Measurements from ENCODE around the gene LRP1B. TPM values are rescaled to one million over a fixed set of nuclear protein-coding genes. Genes with fewer than 3 reads are reported as not detected.

Gene LRP1B
- total RNA-seq, 3 donors from 2014 or later = 2.3 to 29.8 (median 21.8) TPM

DNA sequence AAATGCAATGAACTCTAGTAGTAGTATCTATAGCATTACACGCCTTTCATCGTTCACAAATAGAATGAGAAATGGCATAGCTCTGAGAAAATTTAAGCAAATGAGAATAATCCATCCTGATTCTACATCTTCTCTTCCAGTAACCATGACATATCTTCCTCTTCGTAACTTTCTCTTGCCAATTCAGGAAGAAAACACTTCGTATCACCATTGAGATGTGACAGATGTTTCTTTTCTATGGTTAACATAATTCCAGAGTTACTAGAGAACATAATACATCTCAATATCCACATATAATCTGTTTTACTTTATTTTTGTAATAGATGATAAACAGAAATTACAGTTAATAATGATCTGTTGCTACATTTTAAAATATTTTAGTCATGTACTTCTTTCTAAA lies 1527.4 kb downstream of the LRP1B start:
- Histone ChIP-seq H3K4me3 (no peak overlapping the region), H3K4me1 (no peaks in the 10 kb centered on the region), H3K9me3 (no peaks in the 10 kb centered on the region), H3K27me3 (no peaks in the 10 kb centered on the region), H3K27ac (no peak overlapping the region), H3K36me3 (no peaks in the 10 kb centered on the region)
- intact Hi-C loops (cut with DNase I; ENCODE audit: low total_unique reads) = no loop called here
- TF ChIP-seq, protein P1, sequence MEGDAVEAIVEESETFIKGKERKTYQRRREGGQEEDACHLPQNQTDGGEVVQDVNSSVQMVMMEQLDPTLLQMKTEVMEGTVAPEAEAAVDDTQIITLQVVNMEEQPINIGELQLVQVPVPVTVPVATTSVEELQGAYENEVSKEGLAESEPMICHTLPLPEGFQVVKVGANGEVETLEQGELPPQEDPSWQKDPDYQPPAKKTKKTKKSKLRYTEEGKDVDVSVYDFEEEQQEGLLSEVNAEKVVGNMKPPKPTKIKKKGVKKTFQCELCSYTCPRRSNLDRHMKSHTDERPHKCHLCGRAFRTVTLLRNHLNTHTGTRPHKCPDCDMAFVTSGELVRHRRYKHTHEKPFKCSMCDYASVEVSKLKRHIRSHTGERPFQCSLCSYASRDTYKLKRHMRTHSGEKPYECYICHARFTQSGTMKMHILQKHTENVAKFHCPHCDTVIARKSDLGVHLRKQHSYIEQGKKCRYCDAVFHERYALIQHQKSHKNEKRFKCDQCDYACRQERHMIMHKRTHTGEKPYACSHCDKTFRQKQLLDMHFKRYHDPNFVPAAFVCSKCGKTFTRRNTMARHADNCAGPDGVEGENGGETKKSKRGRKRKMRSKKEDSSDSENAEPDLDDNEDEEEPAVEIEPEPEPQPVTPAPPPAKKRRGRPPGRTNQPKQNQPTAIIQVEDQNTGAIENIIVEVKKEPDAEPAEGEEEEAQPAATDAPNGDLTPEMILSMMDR (IDR thresholded peaks at IDR 0.05) = no peak
- no peak for TF ChIP-seq POLR2A (IDR thresholded peaks at IDR 0.05)
- no peak for TF ChIP-seq POLR2AphosphoS5 (IDR thresholded peaks at IDR 0.05)
- DNase-seq (ENCODE audit: low spot score in 2 of 2) = no peak

DNA sequence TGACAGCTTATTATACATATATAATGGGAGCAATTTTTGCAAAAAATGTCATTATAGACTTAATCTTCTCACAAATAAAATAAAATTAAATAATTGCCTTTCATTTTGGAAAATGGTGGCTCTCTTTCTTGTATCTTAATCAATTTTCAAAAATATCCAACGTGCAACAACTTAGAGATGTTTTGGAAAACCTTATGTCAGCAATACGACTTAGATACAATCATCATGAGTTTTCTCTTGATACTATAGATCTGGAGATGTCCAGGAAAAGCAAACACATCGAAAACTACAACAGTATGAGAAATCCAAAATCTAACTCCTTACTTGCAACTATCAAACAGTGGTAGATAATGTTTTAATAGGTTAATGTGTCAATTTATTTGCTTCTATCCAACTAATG lies 1529.0 kb downstream of the LRP1B start:
- H3K4me3 ChIP-seq = no peak overlapping the region
- TF ChIP-seq POLR2AphosphoS5 (IDR thresholded peaks at IDR 0.05) (no peak), POLR2A (IDR thresholded peaks at IDR 0.05) (no peak)
- TF ChIP-seq, protein P1 (IDR thresholded peaks at IDR 0.05) = no peak
- intact Hi-C loops (cut with DNase I; ENCODE audit: low total_unique reads) = no loop called here

DNA sequence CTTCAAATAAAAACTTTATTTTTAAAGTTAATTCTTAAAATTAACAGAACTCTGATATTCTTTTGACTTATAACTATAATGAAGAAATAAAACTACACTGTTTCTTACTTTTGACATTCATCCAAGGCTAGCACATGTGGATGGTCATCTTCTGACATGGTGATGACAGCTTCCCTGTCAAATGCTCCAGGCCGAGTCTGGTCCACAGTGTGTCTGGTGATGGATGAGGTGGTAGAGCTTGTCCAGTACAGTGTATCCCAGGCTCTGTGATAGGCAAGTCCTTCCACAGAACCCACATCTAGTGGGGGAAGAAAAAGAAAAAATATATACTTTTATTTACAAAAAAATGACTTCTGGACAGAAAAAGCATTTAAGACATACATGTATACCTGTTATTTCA lies 1529.5 kb downstream of the LRP1B start:
- DNase-seq (ENCODE audit: low spot score in 2 of 2) = no peak
- intact Hi-C loops (cut with DNase I; ENCODE audit: low total_unique reads) = no loop called here
- Histone ChIP-seq H3K27me3 (no peaks in the 10 kb centered on the region), H3K9me3 (no peaks in the 10 kb centered on the region), H3K36me3 (no peaks in the 10 kb centered on the region), H3K4me1 (no peaks in the 10 kb centered on the region), H3K4me3 (no peak overlapping the region), H3K27ac (no peak overlapping the region)
- TF ChIP-seq, protein P1 (IDR thresholded peaks at IDR 0.05) = no peak
- TF ChIP-seq POLR2AphosphoS5 (IDR thresholded peaks at IDR 0.05) (no peak), POLR2A (IDR thresholded peaks at IDR 0.05) (no peak)

More for the DNA sequence above, 1529.0 kb downstream of the LRP1B start:
- no peak overlapping the region for H3K27ac ChIP-seq
- no peaks in the 10 kb centered on the region for H3K4me1 ChIP-seq
- H3K9me3 ChIP-seq = no peaks in the 10 kb centered on the region
- DNase-seq (ENCODE audit: low spot score in 2 of 2) = no peak
- no peaks in the 10 kb centered on the region for H3K36me3 ChIP-seq
- H3K27me3 ChIP-seq = no peaks in the 10 kb centered on the region

DNA sequence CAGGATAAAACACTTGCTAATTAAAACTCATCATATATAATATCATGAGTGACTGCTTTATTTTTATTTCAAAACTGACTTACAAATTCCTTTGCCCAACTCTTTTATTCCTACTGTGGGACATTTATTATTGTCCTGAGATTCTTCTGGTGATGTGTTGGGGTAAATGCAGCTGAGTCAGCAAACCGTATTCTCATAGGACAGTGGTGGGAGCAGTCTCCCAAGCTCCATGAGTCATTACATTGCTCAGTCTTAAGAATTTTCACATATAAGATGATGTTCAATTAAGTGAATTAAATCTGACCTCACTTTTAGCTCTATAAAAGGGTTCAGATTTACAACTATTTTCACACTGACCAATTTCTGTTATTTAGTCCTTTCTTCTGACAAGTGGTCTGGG lies 1530.7 kb downstream of the LRP1B start:
- no peak overlapping the region for H3K27ac ChIP-seq
- DNase-seq (ENCODE audit: low spot score in 2 of 2) = no peak
- H3K4me1 ChIP-seq = no peaks in the 10 kb centered on the region
- H3K27me3 ChIP-seq = no peaks in the 10 kb centered on the region
- TF ChIP-seq, protein P1 (IDR thresholded peaks at IDR 0.05) = no peak
- no peak for TF ChIP-seq POLR2AphosphoS5 (IDR thresholded peaks at IDR 0.05)
- no peak for TF ChIP-seq POLR2A (IDR thresholded peaks at IDR 0.05)
- intact Hi-C loops (cut with DNase I; ENCODE audit: low total_unique reads) = no loop called here
- no peaks in the 10 kb centered on the region for H3K9me3 ChIP-seq
- H3K36me3 ChIP-seq = no peaks in the 10 kb centered on the region
- no peak overlapping the region for H3K4me3 ChIP-seq

DNA sequence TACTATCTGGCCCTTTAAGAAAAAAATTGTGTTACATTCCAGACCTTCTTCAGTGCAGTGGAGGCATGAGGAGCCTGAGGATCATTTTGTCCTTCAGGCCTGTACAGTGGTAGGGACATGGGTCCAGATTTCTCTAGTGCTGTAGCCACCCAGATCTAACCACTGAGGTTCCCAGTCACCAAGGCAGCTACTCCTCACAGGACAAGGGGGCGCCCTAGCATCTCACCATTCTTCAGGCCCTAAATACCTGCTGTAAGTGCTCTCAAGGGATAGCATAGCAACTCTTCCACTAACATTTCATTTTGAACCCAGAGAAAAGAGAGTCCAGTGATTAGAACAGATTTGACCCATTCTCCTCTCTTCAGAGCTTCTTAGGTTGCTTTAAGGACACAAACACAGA lies 1533.0 kb downstream of the LRP1B start:
- no peaks in the 10 kb centered on the region for H3K4me1 ChIP-seq
- no peaks in the 10 kb centered on the region for H3K27me3 ChIP-seq
- no peak overlapping the region for H3K27ac ChIP-seq
- DNase-seq (ENCODE audit: low spot score in 2 of 2) = no peak
- no peak for TF ChIP-seq POLR2AphosphoS5 (IDR thresholded peaks at IDR 0.05)
- TF ChIP-seq POLR2A (IDR thresholded peaks at IDR 0.05) = no peak
- TF ChIP-seq, protein P1 (IDR thresholded peaks at IDR 0.05) = no peak
- H3K9me3 ChIP-seq = no peaks in the 10 kb centered on the region
- H3K4me3 ChIP-seq = no peak overlapping the region
- H3K36me3 ChIP-seq = no peaks in the 10 kb centered on the region
- intact Hi-C loops (cut with DNase I; ENCODE audit: low total_unique reads) = no loop called here

All from breast epithelium (tissue), 4 donors.